GM12878 (cell line): Measurements from ENCODE around the gene STARD3. TPM values are rescaled to one million over a fixed set of nuclear protein-coding genes. Genes with fewer than 3 reads are reported as not detected.

Experiments used
- ATAC-seq: fragments of 200-7000 bp; cut with Tn5 transposase; 3 replicates; pipeline ENCODE4 v1.9.1; 2020; ENCODE audit warnings: mild to moderate bottlenecking, moderate library complexity
- BruUV-seq: library from RNA; stranded (reverse); fragments of 400-500 nt; replicated peaks from 2 replicates; lab custom pipeline; 2021; lab: Mats Ljungman, UMichigan
- CTCF ChIA-PET: fragments of 300-600 bp; sonication (Branson Sonifier 250); formaldehyde crosslinking; extraction: SDS; loops from one replicate; lab custom pipeline; 2021; ENCODE audit warnings: inconsistent platforms; lab: Yijun Ruan, JAX
- POLR2A ChIA-PET: fragments of 350-600 bp; formaldehyde crosslinking; extraction: SDS; loops from one replicate; lab custom pipeline; 2021; ENCODE audit warnings: inconsistent platforms; lab: Charles Lee
- RAD21 ChIA-PET: fragments of 300-600 bp; sonication (Branson Sonifier 250); formaldehyde crosslinking; loops from one replicate; lab custom pipeline; 2023; ENCODE audit warnings: antibody characterized with exemption; ENCODE audit not compliant: unreplicated experiment; lab: Charles Lee
- SMC1A ChIA-PET: fragments of 300-600 bp; sonication (Branson Sonifier 250); formaldehyde crosslinking; loops from one replicate; lab custom pipeline; 2023; ENCODE audit not compliant: unreplicated experiment, uncharacterized antibody; lab: Charles Lee
- DNase-seq: peaks from one replicate; pipeline ENCODE4 v3.0.0-alpha.2; 2011; ENCODE audit warnings: low read depth, low spot score
- FAIRE-seq: peaks from 3 replicates; lab custom pipeline; 2011; peaks lifted over from hg19 to GRCh38; lab: Jason Lieb, UNC
- H2AFZ ChIP-seq: 2 replicates; pipeline ENCODE4 v1.6.0; 2011; ENCODE audit warnings: low read depth, low read length, control low read depth; ENCODE audit not compliant: control insufficient read depth
- H3K27ac ChIP-seq: 2 replicates; pipeline ENCODE4 v1.5.1; 2011; ENCODE audit warnings: control low read depth; ENCODE audit not compliant: control insufficient read depth, insufficient read depth
- H3K27me3 ChIP-seq, 2 experiments: replicated peaks in 1 of 2; 2 replicates each; pipeline versions ENCODE4 v1.6.0 to v1.6.1; 2011; ENCODE audit warnings: low read length in 1 of 2; ENCODE audit not compliant: control insufficient read depth in 2 of 2, insufficient read depth in 2 of 2
- H3K36me3 ChIP-seq, 2 experiments: 2 replicates each; pipeline ENCODE4 v1.5.1; 2011; ENCODE audit warnings: low read length in 1 of 2; ENCODE audit not compliant: control insufficient read depth in 2 of 2, insufficient read depth in 2 of 2
- H3K4me1 ChIP-seq: 2 replicates; pipeline ENCODE4 v1.6.1; 2011; ENCODE audit warnings: mild to moderate bottlenecking, low read length, moderate library complexity, mixed read lengths; ENCODE audit not compliant: control insufficient read depth, insufficient read depth
- H3K4me2 ChIP-seq: 2 replicates; pipeline ENCODE4 v1.6.0; 2011; ENCODE audit warnings: control low read depth; ENCODE audit not compliant: control insufficient read depth, insufficient read depth
- H3K4me3 ChIP-seq: fragments of 200-600 bp; sonication (generic); 2 replicates; pipeline ENCODE4 v1.5.1; 2016
- H3K79me2 ChIP-seq: 2 replicates; pipeline ENCODE4 v1.6.0; 2011; ENCODE audit warnings: low read length; ENCODE audit not compliant: control insufficient read depth, insufficient read depth
- H3K9ac ChIP-seq: 2 replicates; pipeline ENCODE4 v1.8.0; 2011; ENCODE audit warnings: low read length, control low read depth, mixed read lengths; ENCODE audit not compliant: control insufficient read depth, insufficient read depth
- H3K9me3 ChIP-seq: replicated peaks from 3 replicates; pipeline ENCODE4 v1.5.1; 2011; ENCODE audit warnings: mild to moderate bottlenecking, low read length; ENCODE audit not compliant: control insufficient read depth, insufficient read depth
- H4K20me1 ChIP-seq: 2 replicates; pipeline ENCODE4 v1.6.0; 2011; ENCODE audit not compliant: control insufficient read depth, insufficient read depth
- ATF2 ChIP-seq: IDR thresholded peaks from 2 replicates; pipeline ENCODE4 v1.6.1; 2012; ENCODE audit warnings: low read length, inconsistent platforms
- BMI1 ChIP-seq: fragments of 450-650 bp; IDR thresholded peaks from 2 replicates; pipeline ENCODE4 v1.6.1; 2016; ENCODE audit warnings: mild to moderate bottlenecking, moderate library complexity, borderline replicate concordance
- ESRRA ChIP-seq: IDR thresholded peaks from 2 replicates; pipeline ENCODE4 v1.6.1; 2012; ENCODE audit warnings: mild to moderate bottlenecking, low read length, improper control_type of control experiment
- ETV6 ChIP-seq, 2 experiments: fragments of 450-650 bp in 1 of 2; IDR thresholded peaks in 1 of 2; conservative IDR thresholded peaks in 1 of 2; 2 replicates each; pipeline ENCODE4 v1.6.1; 2014; ENCODE audit warnings: antibody characterized with exemption in 1 of 2, borderline replicate concordance in 1 of 2, low read depth in 1 of 2, mild to moderate bottlenecking in 1 of 2, moderate library complexity in 1 of 2
- FOS ChIP-seq: IDR thresholded peaks from 3 replicates; pipeline ENCODE4 v1.6.1; 2011; ENCODE audit warnings: borderline replicate concordance; ENCODE audit not compliant: insufficient read length; ENCODE audit errors: extremely low read depth
- GATAD2B ChIP-seq: fragments of 450-650 bp; conservative IDR thresholded peaks from 2 replicates; pipeline ENCODE4 v1.6.1; 2017; ENCODE audit warnings: low read depth, mild to moderate bottlenecking, moderate library complexity
- HCFC1 ChIP-seq: fragments of 150-350 bp; IDR thresholded peaks from 2 replicates; pipeline ENCODE4 v1.6.1; 2014; ENCODE audit warnings: low read length
- MAX ChIP-seq: IDR thresholded peaks from 2 replicates; pipeline ENCODE4 v1.6.1; 2012; ENCODE audit warnings: low read depth, low read length, improper control_type of control experiment
- SMAD1 ChIP-seq: fragments of 450-650 bp; IDR thresholded peaks from 2 replicates; pipeline ENCODE4 v1.6.1; 2018; ENCODE audit warnings: mild to moderate bottlenecking, low read depth; ENCODE audit not compliant: partially characterized antibody
- SMAD5 ChIP-seq: IDR thresholded peaks from 2 replicates; pipeline ENCODE4 v1.6.1; 2016; ENCODE audit warnings: antibody characterized with exemption, low read depth
- SP1 ChIP-seq: IDR thresholded peaks from one replicate; pipeline ENCODE4 v1.6.1; 2011; ENCODE audit warnings: low read depth, low read length
- SREBF2 ChIP-seq: IDR thresholded peaks from 2 replicates; pipeline ENCODE4 v1.6.1; 2012; ENCODE audit warnings: mild to moderate bottlenecking, low read length
- ZNF384 ChIP-seq: IDR thresholded peaks from 2 replicates; pipeline ENCODE4 v1.6.1; 2012; ENCODE audit warnings: low read depth, mild to moderate bottlenecking, low read length, improper control_type of control experiment, borderline replicate concordance
- ZZZ3 ChIP-seq: IDR thresholded peaks from 2 replicates; pipeline ENCODE4 v1.6.1; 2011; ENCODE audit warnings: low read depth; ENCODE audit not compliant: control insufficient read depth, insufficient read length
- WGBS: methylation state at CpG from one replicate; pipeline ENCODE4 v1.1.6; 2016; ENCODE audit warnings: low lambda C conversion rate; ENCODE audit not compliant: insufficient replicate concordance, insufficient coverage; ENCODE audit errors: missing lambda C conversion rate; 5-methylcytosine and 5-hydroxymethylcytosine counted together
- in situ Hi-C: fragments of 300-500 bp; cut with MboI; formaldehyde crosslinking; loops from 9 replicates; pipeline ENCODE4 v1.14.3; 2018; ENCODE audit warnings: mixed read lengths
- intact Hi-C: fragments of 100-400 bp; cut with micrococcal nuclease; formaldehyde crosslinking; loops from one replicate; pipeline ENCODE4 v1.14.2; 2022; ENCODE audit not compliant: unreplicated experiment
- polyA plus RNA-seq, 11 experiments: library from polyadenylated mRNA; depleted of rRNA in 4 of 11; unstranded in 6 of 11; stranded (reverse) in 5 of 11; fragments of >200 nt; fragmentation: Nextera tagmentation in 4 of 11; fragmentation: Illumina TruSeq in 1 of 11; extraction: Ambion mirVana in 4 of 11; extraction: Trizol in 1 of 11; gene quantifications; 1 replicate in 1 of 11; 2 replicates in 10 of 11; pipeline versions ENCODE4 v1.2.1 to v1.2.3, GENCODE V29; 2011 to 2016; ENCODE audit warnings: inconsistent platforms in 2 of 11, missing spikeins in 2 of 11, low read depth in 1 of 11
- total RNA-seq, 4 experiments: library from RNA; depleted of rRNA in 3 of 4; stranded (reverse); fragments of >200 nt in 3 of 4; fragmentation: Illumina TruSeq in 1 of 4; extraction: Trizol in 1 of 4; gene quantifications; 2 replicates each; pipeline versions ENCODE4 v1.2.1 to v1.2.3, GENCODE V29; 2013 to 2021

The STARD3 gene
- total and polyA plus RNA-seq, 10 of the 15 experiments (the other 5 are each of a cell fraction or from before 2014, with no cell fraction given): 0.08 to 62.7 (median 27.5) TPM

- ChIA-PET POLR2A (no interaction called here), RAD21 (no interaction called here), SMC1A (interaction anchor here (1.1 to 2.9 kb wide), 3 partner anchors 12 to 39 kb away, joined by 3 to 10 read pairs (median 10); no protein-coding TSS in a partner anchor), CTCF (interaction anchor here (0.9 to 15.5 kb wide), 11 partner anchors 9 to 340 kb away, joined by 3 to 225 read pairs (median 4); partner anchors contain the start of genes IKZF3 and MIEN1)
- Histone ChIP-seq H3K9ac (no peak overlapping the region; the same call in 1 of the 2 replicates), H3K36me3 (no peaks in the 10 kb centered on the region), H3K27ac (no peak overlapping the region), H3K27me3 (no peaks in the 10 kb centered on the region), H3K9me3 (no peaks in the 10 kb centered on the region), H3K4me3 (no peak overlapping the region), H4K20me1 (peaks cover 3% of the 10 kb centered on the region; the same call in 1 of the 2 replicates), H3K4me2 (no peak overlapping the region), H2AFZ (no peak overlapping the region), H3K79me2 (peaks cover 29% of the 10 kb centered on the region), H3K4me1 (peaks cover 20% of the 10 kb centered on the region)
- no peak for TF ChIP-seq GATAD2B
- no peak for TF ChIP-seq HCFC1
- TF ChIP-seq SREBF2: no peak
- TF ChIP-seq MAX: no peak
- TF ChIP-seq SP1: no peak
- TF ChIP-seq SMAD5: no peak
- BruUV-seq: no TSS peak
- WGBS: 52% methylated on average over 7 of the region's 8 CpGs
- in situ Hi-C loops (no loop called here), intact Hi-C loops (loop anchor here (5.0 kb wide), 1 partner anchor 117 kb away; no protein-coding TSS in a partner anchor)
- FAIRE-seq (no peak), DNase-seq (no peak), ATAC-seq (no peak)
Measured at GRCh38 chr17:39635614-39636176, 1.2 kb upstream of the STARD3 start.

- Histone ChIP-seq H3K9ac (peak overlapping the region; percentile 92), H3K9me3 (no peaks in the 10 kb centered on the region), H3K4me3 (peak overlapping the region; percentile 100), H3K36me3 (no peaks in the 10 kb centered on the region), H3K27ac (peak overlapping the region; percentile 90), H4K20me1 (peaks cover 3% of the 10 kb centered on the region; the same call in 1 of the 2 replicates), H2AFZ (peak overlapping the region; percentile 93), H3K4me2 (peak overlapping the region; percentile 94), H3K79me2 (peaks cover 34% of the 10 kb centered on the region), H3K27me3 (no peaks in the 10 kb centered on the region), H3K4me1 (peaks cover 20% of the 10 kb centered on the region)
- peak; percentile 41 for TF ChIP-seq SMAD1
- no peak for TF ChIP-seq ATF2
- TF ChIP-seq ZNF384: no peak
- TF ChIP-seq BMI1: no peak
- TF ChIP-seq ETV6 (conservative IDR thresholded peaks at IDR 0.05 in 1 of 2, IDR thresholded peaks at IDR 0.05 in 1 of 2; ENCODE audit: borderline replicate concordance in 1 of 2, low read depth in 1 of 2): no peak
- TF ChIP-seq FOS: no peak
- TF ChIP-seq ZZZ3: no peak
- no peak for TF ChIP-seq ESRRA
- SMC1A ChIA-PET: interaction anchor here (2.2 kb wide), 1 partner anchor 13 kb away, joined by 6 read pairs; no protein-coding TSS in a partner anchor
- intact Hi-C loops: loop anchor here (5.0 kb wide), 1 partner anchor 116 kb away; no protein-coding TSS in a partner anchor
- in situ Hi-C loops: no loop called here
- BruUV-seq: TSS peak; percentile 94
- FAIRE-seq: peak; percentile 61
- peak; percentile 19 for ATAC-seq
- DNase-seq: no peak
- POLR2A ChIA-PET: interaction anchor here (0.6 kb wide), 1 partner anchor 279 kb away, joined by 3 read pairs; no protein-coding TSS in a partner anchor
- 26% methylated on average over 6 of the region's 6 CpGs for WGBS
- RAD21 ChIA-PET: interaction anchor here (0.6 kb wide), 1 partner anchor 9 kb away, joined by 3 read pairs; no protein-coding TSS in a partner anchor
- CTCF ChIA-PET: interaction anchor here (1.8 to 15.5 kb wide), 3 partner anchors 15 to 95 kb away, joined by 4 to 225 read pairs (median 63); no protein-coding TSS in a partner anchor
Measured at GRCh38 chr17:39636587-39636926, 387 bp upstream of the STARD3 start.
